GM23248 (cell line): ENCODE results near the gene FALEC. TPM values are rescaled to one million over a fixed set of nuclear protein-coding genes. Genes with fewer than 3 reads are reported as not detected.
"Not testable (repeated sequence)": the region's sequence is repeated elsewhere in the genome, so short reads cannot be mapped to it uniquely, and the experiment has no call there.

Experiments
- DNase-seq: peaks from one replicate; pipeline ENCODE4 v3.0.0-alpha.2; 2015
- H2AFZ ChIP-seq: fragments of 200-600 bp; sonication (generic); 2 replicates; pipeline ENCODE4 v1.6.1; 2016; ENCODE audit warnings: antibody characterized with exemption
- H3F3A ChIP-seq: fragments of 200-600 bp; sonication (generic); 2 replicates; pipeline ENCODE4 v1.6.1; 2016; ENCODE audit warnings: mild to moderate bottlenecking, antibody characterized with exemption, mixed run types; ENCODE audit not compliant: insufficient read depth
- H3K27ac ChIP-seq: fragments of 200-600 bp; sonication (generic); 2 replicates; pipeline ENCODE4 v1.5.1; 2016; ENCODE audit warnings: mild to moderate bottlenecking
- H3K27me3 ChIP-seq: fragments of 200-600 bp; sonication (generic); replicated peaks from 2 replicates; pipeline ENCODE4 v1.6.1; 2016; ENCODE audit warnings: mild to moderate bottlenecking; ENCODE audit not compliant: insufficient read depth
- H3K36me3 ChIP-seq: fragments of 200-600 bp; sonication (generic); 2 replicates; pipeline ENCODE4 v1.6.1; 2016; ENCODE audit warnings: low read depth, mild to moderate bottlenecking
- H3K4me1 ChIP-seq: fragments of 200-600 bp; sonication (generic); 2 replicates; pipeline ENCODE4 v1.6.1; 2016; ENCODE audit warnings: mild to moderate bottlenecking; ENCODE audit not compliant: insufficient read depth
- H3K4me2 ChIP-seq: fragments of 200-600 bp; sonication (generic); one replicate; pipeline ENCODE4 v1.6.1; 2016; ENCODE audit warnings: mild to moderate bottlenecking; ENCODE audit not compliant: unreplicated experiment
- H3K4me3 ChIP-seq: fragments of 200-600 bp; sonication (generic); 2 replicates; pipeline ENCODE4 v1.5.1; 2016; ENCODE audit warnings: mild to moderate bottlenecking
- H3K79me2 ChIP-seq: fragments of 200-600 bp; sonication (generic); 2 replicates; pipeline ENCODE4 v1.6.1; 2016; ENCODE audit warnings: mild to moderate bottlenecking; ENCODE audit not compliant: insufficient read depth
- H3K9ac ChIP-seq: fragments of 200-600 bp; sonication (generic); 2 replicates; pipeline ENCODE4 v1.6.1; 2016; ENCODE audit warnings: mild to moderate bottlenecking
- H3K9me2 ChIP-seq: fragments of 200-600 bp; sonication (generic); 2 replicates; pipeline ENCODE4 v1.6.1; 2016; ENCODE audit warnings: mixed run types, mild to moderate bottlenecking, moderate library complexity; ENCODE audit not compliant: insufficient read depth
- H3K9me3 ChIP-seq: fragments of 200-600 bp; sonication (generic); one replicate; pipeline ENCODE4 v1.6.1; 2017; ENCODE audit warnings: low read depth
- H4K20me1 ChIP-seq: fragments of 200-600 bp; sonication (generic); 2 replicates; pipeline ENCODE4 v1.6.0; 2016; ENCODE audit not compliant: insufficient read depth
- EZH2 ChIP-seq: fragments of 200-600 bp; sonication (generic); IDR thresholded peaks from 2 replicates; pipeline ENCODE4 v1.6.1; 2018; ENCODE audit warnings: antibody characterized with exemption, mild to moderate bottlenecking; ENCODE audit not compliant: insufficient read depth, poor library complexity, severe bottlenecking
- EZH2phosphoT487 ChIP-seq: fragments of 200-600 bp; sonication (generic); IDR thresholded peaks from 2 replicates; pipeline ENCODE4 v1.6.1; 2018; ENCODE audit warnings: antibody characterized with exemption, moderate library complexity, mild to moderate bottlenecking, low read depth; ENCODE audit not compliant: insufficient read depth
- WGBS, 2 experiments: methylation state at CpG; one replicate each; pipeline ENCODE4 v1.1.6; 2015 to 2017; ENCODE audit warnings: low lambda C conversion rate in 2 of 2, low coverage in 1 of 2; ENCODE audit errors: missing lambda C conversion rate in 2 of 2; 5-methylcytosine and 5-hydroxymethylcytosine counted together
- in situ Hi-C: fragments of 300-500 bp; cut with MboI; formaldehyde crosslinking; loops from 2 replicates; pipeline ENCODE4 v1.15.0; 2020
- polyA plus RNA-seq: library from polyadenylated mRNA; unstranded; fragments of >200 nt; fragmentation: Nextera tagmentation; extraction: Ambion mirVana; gene quantifications from 2 replicates; pipeline ENCODE4 v1.2.1, GENCODE V29; 2016
- total RNA-seq: library from RNA; depleted of rRNA; stranded (reverse); fragments of >200 nt; shearing (Covaris generic); gene quantifications from 2 replicates; pipeline ENCODE4 v1.2.3, GENCODE V29; 2014

Gene FALEC
- total and polyA plus RNA-seq, 2 experiments from 2014 or later = 0.71 TPM; not detected in 1

GRCh38 chr1:150572918-150573647 lies 57.5 kb downstream of the FALEC start:
- Histone ChIP-seq H3K9me2 (no peaks in the 10 kb centered on the region), H3K27me3 (no peaks in the 10 kb centered on the region), H2AFZ (no peak overlapping the region), H3K4me2 (peak overlapping the region; percentile 98), H3K9me3 (no peaks in the 10 kb centered on the region), H3K4me1 (peaks cover 68% of the 10 kb centered on the region), H3K4me3 (peak overlapping the region; percentile 26), H3K27ac (peak overlapping the region; percentile 100), H4K20me1 (peaks cover 30% of the 10 kb centered on the region; the same call in 1 of the 2 replicates), H3K36me3 (peaks cover 71% of the 10 kb centered on the region), H3K9ac (peak overlapping the region; percentile 99), H3F3A (peaks cover 98% of the 10 kb centered on the region), H3K79me2 (peaks cover 74% of the 10 kb centered on the region)
- in situ Hi-C loops = no loop called here
- WGBS, 2 experiments = 32 to 33% methylated on average over 4 of the region's 4 CpGs
- TF ChIP-seq EZH2 = no peak
- TF ChIP-seq EZH2phosphoT487 = no peak
- DNase-seq = peak; percentile 28

DNA sequence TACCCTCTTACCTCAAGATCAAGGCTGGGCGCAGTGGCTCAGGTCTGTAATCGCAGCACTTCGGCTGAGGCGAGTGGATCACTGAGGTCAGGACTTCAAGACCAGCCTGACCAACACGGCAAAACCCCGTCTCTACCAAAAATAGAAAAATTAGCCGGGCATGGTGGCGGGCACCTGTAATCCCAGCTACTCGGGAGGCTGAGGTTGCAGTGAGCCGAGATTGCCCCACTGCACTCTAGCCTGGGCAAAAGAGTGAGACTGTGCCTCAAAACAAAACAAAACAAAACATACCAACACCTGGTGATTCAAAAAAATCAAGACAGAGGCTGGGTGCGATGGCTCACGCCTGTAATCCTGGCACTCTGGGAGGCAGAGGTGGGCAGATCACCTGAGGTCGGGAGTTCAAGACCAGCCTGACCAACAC lies 58.1 kb downstream of the FALEC start:
- H3K9me3 ChIP-seq, H3K9me2 ChIP-seq, DNase-seq, H3K27me3 ChIP-seq, H2AFZ ChIP-seq, in situ Hi-C loops: not testable (repeated sequence)
- WGBS, 2 experiments = 82 to 87% methylated on average over 13 of the region's 13 CpGs
- peak overlapping the region; percentile 26 for H3K4me3 ChIP-seq
- peaks cover 63% of the 10 kb centered on the region for H3K4me1 ChIP-seq
- peaks cover 99% of the 10 kb centered on the region for H3F3A ChIP-seq
- H3K79me2 ChIP-seq = peaks cover 80% of the 10 kb centered on the region
- peaks cover 32% of the 10 kb centered on the region; the same call in 1 of the 2 replicates for H4K20me1 ChIP-seq
- peak overlapping the region; percentile 98 for H3K4me2 ChIP-seq
- H3K36me3 ChIP-seq = peaks cover 74% of the 10 kb centered on the region
- H3K9ac ChIP-seq = peak overlapping the region; percentile 99
- H3K27ac ChIP-seq = peak overlapping the region; percentile 100

GRCh38 chr1:150574260-150575071 lies 58.9 kb downstream of the FALEC start:
- Histone ChIP-seq H3K27ac (peak overlapping the region; percentile 100), H4K20me1 (peaks cover 32% of the 10 kb centered on the region; the same call in 1 of the 2 replicates), H3K4me3 (peak overlapping the region; percentile 98), H3F3A (peaks cover 94% of the 10 kb centered on the region), H3K27me3 (no peaks in the 10 kb centered on the region), H3K4me2 (peak overlapping the region; percentile 98), H3K9me2 (no peaks in the 10 kb centered on the region), H3K9me3 (no peaks in the 10 kb centered on the region), H3K4me1 (peaks cover 56% of the 10 kb centered on the region), H3K9ac (peak overlapping the region; percentile 99), H3K36me3 (peaks cover 74% of the 10 kb centered on the region), H3K79me2 (peaks cover 88% of the 10 kb centered on the region), H2AFZ (no peak overlapping the region)
- in situ Hi-C loops = no loop called here
- WGBS, 2 experiments = 71 to 73% methylated on average over 6 of the region's 6 CpGs
- no peak for TF ChIP-seq EZH2phosphoT487
- TF ChIP-seq EZH2 = no peak
- DNase-seq = peak; percentile 37

DNA sequence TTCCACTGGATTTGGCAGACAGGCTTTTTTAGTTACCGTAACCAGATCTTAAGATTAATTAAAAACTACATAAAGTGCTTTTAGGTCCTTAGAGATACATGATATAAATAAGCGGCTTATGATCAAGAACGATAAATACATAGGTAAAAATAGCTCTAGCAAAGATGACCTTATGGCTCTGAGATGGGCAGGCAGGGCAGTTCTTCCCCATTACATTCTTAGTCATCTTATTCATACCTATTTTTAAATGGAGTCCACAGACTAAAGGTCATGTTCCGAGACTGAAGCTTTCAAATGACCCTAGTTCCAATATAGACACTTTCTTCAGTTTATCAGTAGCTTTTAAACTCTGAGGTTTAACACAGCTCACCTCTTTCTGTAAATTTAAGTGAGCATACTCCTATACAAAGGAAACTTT lies 59.5 kb downstream of the FALEC start:
- in situ Hi-C loops = no loop called here
- H4K20me1 ChIP-seq = peaks cover 32% of the 10 kb centered on the region; the same call in 1 of the 2 replicates
- H3K4me2 ChIP-seq = peak overlapping the region; percentile 98
- H3K9ac ChIP-seq = peak overlapping the region; percentile 99
- 42 to 45% methylated on average over 4 of the region's 4 CpGs for WGBS, 2 experiments
- H3K27me3 ChIP-seq = no peaks in the 10 kb centered on the region
- peaks cover 90% of the 10 kb centered on the region for H3K79me2 ChIP-seq
- H3K36me3 ChIP-seq = peaks cover 74% of the 10 kb centered on the region
- peak overlapping the region; percentile 98 for H3K4me3 ChIP-seq
- no peaks in the 10 kb centered on the region for H3K9me3 ChIP-seq
- peak; percentile 29 for DNase-seq
- TF ChIP-seq EZH2 = no peak
- TF ChIP-seq EZH2phosphoT487 = no peak
- H3F3A ChIP-seq = peaks cover 92% of the 10 kb centered on the region
- H3K27ac ChIP-seq = peak overlapping the region; percentile 100
- no peak overlapping the region for H2AFZ ChIP-seq
- H3K4me1 ChIP-seq = peaks cover 53% of the 10 kb centered on the region
- H3K9me2 ChIP-seq = no peaks in the 10 kb centered on the region
